ENCODE data around the gene NCCRP1.
A peak's percentile ranks its signal among the peaks of the same experiment; 100 is the strongest.
"Not testable (repeated sequence)": the region's sequence is repeated elsewhere in the genome, so short reads cannot be mapped to it uniquely, and the experiment has no call there.

Gene NCCRP1

GRCh38 chr19:39211731-39212374, 15.1 kb downstream of the NCCRP1 start:
- no peak for DNase-seq

GRCh38 chr19:39212375-39212742, 15.6 kb downstream of the NCCRP1 start:
- DNase-seq: peak; percentile 47

GRCh38 chr19:39215323-39215722, 18.6 kb downstream of the NCCRP1 start:
- not testable (repeated sequence) for DNase-seq

GRCh38 chr19:39217094-39217493, 20.3 kb downstream of the NCCRP1 start:
- DNase-seq: no peak

GRCh38 chr19:39218230-39219007, 21.7 kb downstream of the NCCRP1 start:
- DNase-seq: no peak

GRCh38 chr19:39219108-39219507, 22.3 kb downstream of the NCCRP1 start:
- not testable (repeated sequence) for DNase-seq

- DNase-seq: no peak
Measured at GRCh38 chr19:39223703-39224279, 27.0 kb downstream of the NCCRP1 start.

GRCh38 chr19:39224910-39225309, 28.1 kb downstream of the NCCRP1 start:
- no peak for DNase-seq

GRCh38 chr19:39230096-39230764, 33.5 kb downstream of the NCCRP1 start:
- no peak for DNase-seq

- no peak for DNase-seq
Measured at GRCh38 chr19:39232708-39233107, 35.9 kb downstream of the NCCRP1 start.

- no peak for DNase-seq
Measured at GRCh38 chr19:39236527-39236926, 39.8 kb downstream of the NCCRP1 start.

- DNase-seq: peak; percentile 82
Measured at GRCh38 chr19:39237200-39238184, 40.7 kb downstream of the NCCRP1 start.

GRCh38 chr19:39238209-39238608, 41.4 kb downstream of the NCCRP1 start:
- DNase-seq: no peak

- no peak for DNase-seq
Measured at GRCh38 chr19:39238944-39239343, 42.2 kb downstream of the NCCRP1 start.

GRCh38 chr19:39240421-39240820, 43.7 kb downstream of the NCCRP1 start:
- no peak for DNase-seq

GRCh38 chr19:39243741-39244140, 47.0 kb downstream of the NCCRP1 start:
- DNase-seq: not testable (repeated sequence)

- DNase-seq: not testable (repeated sequence)
Measured at GRCh38 chr19:39244410-39245100, 47.8 kb downstream of the NCCRP1 start, which contains the start of gene IFNL3. IFNL3 (minus strand) TSS chr19:39245006; CDS start chr19:39244967, 39 bp downstream.

- DNase-seq: not testable (repeated sequence)
Measured at GRCh38 chr19:39245166-39245565, 48.4 kb downstream of the NCCRP1 start.

GRCh38 chr19:39246951-39247669, 50.3 kb downstream of the NCCRP1 start:
- DNase-seq: peak; percentile 10

Data from RPMI8226 (cell line).